OCI-LY7 (cell line): ENCODE measurements around the gene MAGOHB. TPM values are rescaled to one million over a fixed set of nuclear protein-coding genes. Genes with fewer than 3 reads are reported as not detected.

Experiments used
- BruUV-seq: library from RNA; stranded (reverse); fragments of 400-500 nt; replicated peaks from 2 replicates; lab custom pipeline; 2021; lab: Mats Ljungman, UMichigan
- CTCF ChIA-PET: fragments of 300-600 bp; sonication (Branson Sonifier 250); formaldehyde crosslinking; loops from one replicate; lab custom pipeline; 2022; ENCODE audit warnings: antibody characterized with exemption; ENCODE audit not compliant: unreplicated experiment; lab: Charles Lee
- POLR2A ChIA-PET: fragments of 300-600 bp; sonication (Branson Sonifier 250); formaldehyde crosslinking; loops from one replicate; lab custom pipeline; 2022; ENCODE audit warnings: antibody characterized with exemption; lab: Charles Lee
- DNase-seq: peaks from one replicate; pipeline ENCODE4 v3.0.0-alpha.2; 2015; ENCODE audit warnings: low spot score
- H2AFZ ChIP-seq: fragments of 200-600 bp; sonication (generic), shearing (Covaris generic); 2 replicates; pipeline ENCODE4 v1.6.1; 2014; ENCODE audit warnings: mild to moderate bottlenecking, antibody characterized with exemption, low read length, moderate library complexity
- H3K27ac ChIP-seq: fragments of 200-600 bp; sonication (generic); 2 replicates; pipeline ENCODE4 v1.5.1; 2014; ENCODE audit warnings: mixed run types, low read depth, mild to moderate bottlenecking, moderate library complexity, low read length, inconsistent platforms; ENCODE audit not compliant: poor library complexity, severe bottlenecking
- H3K36me3 ChIP-seq: fragments of 200-600 bp; sonication (generic); 2 replicates; pipeline ENCODE4 v1.6.1; 2014; ENCODE audit warnings: mild to moderate bottlenecking, antibody characterized with exemption, low read length, moderate library complexity, mixed read lengths; ENCODE audit not compliant: insufficient read depth
- H3K4me1 ChIP-seq: fragments of 200-600 bp; sonication (generic); 2 replicates; pipeline ENCODE4 v1.5.1; 2014; ENCODE audit warnings: mild to moderate bottlenecking, low read length; ENCODE audit not compliant: insufficient read depth, poor library complexity, severe bottlenecking
- H3K4me2 ChIP-seq: fragments of 200-600 bp; sonication (generic); 2 replicates; pipeline ENCODE4 v1.6.1; 2014; ENCODE audit warnings: mild to moderate bottlenecking, low read length
- H3K4me3 ChIP-seq: fragments of 200-600 bp; sonication (generic); 2 replicates; pipeline ENCODE4 v1.5.1; 2014; ENCODE audit warnings: mild to moderate bottlenecking, low read depth, low read length; ENCODE audit not compliant: poor library complexity, severe bottlenecking
- H3K79me2 ChIP-seq: fragments of 200-600 bp; sonication (generic); 2 replicates; pipeline ENCODE4 v1.6.1; 2016; ENCODE audit warnings: low read depth, mild to moderate bottlenecking, low read length, moderate library complexity, mixed read lengths; ENCODE audit not compliant: insufficient read depth
- H3K9me2 ChIP-seq: fragments of 200-600 bp; sonication (generic); 2 replicates; pipeline ENCODE4 v1.6.1; 2016; ENCODE audit warnings: mild to moderate bottlenecking, low read length, mixed read lengths; ENCODE audit not compliant: insufficient read depth
- H3K9me3 ChIP-seq: fragments of 200-600 bp; sonication (generic); 2 replicates; pipeline ENCODE4 v1.6.1; 2014; ENCODE audit warnings: mild to moderate bottlenecking, mixed run types, low read length, mixed read lengths
- H4K20me1 ChIP-seq: fragments of 200-600 bp; sonication (generic); 2 replicates; pipeline ENCODE4 v1.6.1; 2014; ENCODE audit warnings: mild to moderate bottlenecking, antibody characterized with exemption, low read length, moderate library complexity, mixed read lengths; ENCODE audit not compliant: insufficient read depth
- EZH2phosphoT487 ChIP-seq: fragments of 200-600 bp; sonication (generic); IDR thresholded peaks from 2 replicates; pipeline ENCODE4 v1.6.1; 2018; ENCODE audit warnings: low read depth, borderline replicate concordance, mild to moderate bottlenecking, mixed run types, antibody characterized with exemption, low read length, moderate library complexity, mixed read lengths
- intact Hi-C: fragments of 100-400 bp; cut with micrococcal nuclease; formaldehyde crosslinking; loops from one replicate; pipeline ENCODE4 v1.10.0; 2022; ENCODE audit not compliant: unreplicated experiment
- total RNA-seq, 2 experiments: library from RNA; depleted of rRNA in 1 of 2; stranded (reverse); fragments of >200 nt in 1 of 2; shearing (Covaris generic) in 1 of 2; gene quantifications; 2 replicates each; pipeline ENCODE4 v1.2.3, GENCODE V29; 2014 to 2022
- TF ChIP-seq, protein P1 (sequence below): fragments of 200-600 bp; sonication (generic); conservative IDR thresholded peaks from 2 replicates; pipeline ENCODE4 v1.5.1; 2014; ENCODE audit warnings: mild to moderate bottlenecking, antibody characterized with exemption, low read length, moderate library complexity, mixed read lengths

The MAGOHB gene
- total RNA-seq, 2 experiments from 2014 or later, result 44.4 to 66.5 TPM

DNA sequence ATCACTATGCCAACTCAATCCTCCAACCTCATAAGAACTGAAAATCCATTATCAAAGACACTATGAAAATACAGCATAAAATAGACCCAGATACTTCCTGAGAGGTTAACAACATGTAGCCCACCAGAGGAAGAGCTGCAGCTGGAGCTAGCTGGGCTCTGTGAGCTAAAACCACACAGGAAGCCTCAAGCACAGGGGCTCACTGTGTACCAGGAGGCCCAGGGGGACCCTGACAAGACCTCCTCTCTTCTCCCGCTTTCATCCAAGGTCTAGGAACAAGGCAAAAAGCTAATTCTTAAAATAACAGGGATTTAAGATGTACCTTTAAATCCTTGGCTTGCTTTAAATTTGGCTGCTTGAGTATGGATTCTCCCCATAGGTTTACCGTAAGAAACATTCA is 54.2 kb downstream of the MAGOHB start:
- Histone ChIP-seq H3K9me2 (no peaks in the 10 kb centered on the region), H3K4me1 (peaks cover 73% of the 10 kb centered on the region), H3K4me3 (peak overlapping the region; percentile 23), H4K20me1 (no peaks in the 10 kb centered on the region), H3K27ac (peak overlapping the region; percentile 98), H3K36me3 (peaks cover 36% of the 10 kb centered on the region), H2AFZ (peak overlapping the region; percentile 41; the same call in 1 of the 2 replicates), H3K9me3 (peaks cover 41% of the 10 kb centered on the region; the same call in 1 of the 2 replicates), H3K4me2 (peak overlapping the region; percentile 56), H3K79me2 (no peaks in the 10 kb centered on the region)
- BruUV-seq, result no TSS peak
- ChIA-PET POLR2A (interaction anchor here (0.5 to 2.9 kb wide), 11 partner anchors 12 to 1088 kb away, joined by 3 to 15 read pairs (median 4); no protein-coding TSS in a partner anchor), CTCF (interaction anchor here (1.0 to 1.1 kb wide), 3 partner anchors 167 to 308 kb away, joined by 3 to 4 read pairs (median 3); no protein-coding TSS in a partner anchor)
- TF ChIP-seq, protein P1, sequence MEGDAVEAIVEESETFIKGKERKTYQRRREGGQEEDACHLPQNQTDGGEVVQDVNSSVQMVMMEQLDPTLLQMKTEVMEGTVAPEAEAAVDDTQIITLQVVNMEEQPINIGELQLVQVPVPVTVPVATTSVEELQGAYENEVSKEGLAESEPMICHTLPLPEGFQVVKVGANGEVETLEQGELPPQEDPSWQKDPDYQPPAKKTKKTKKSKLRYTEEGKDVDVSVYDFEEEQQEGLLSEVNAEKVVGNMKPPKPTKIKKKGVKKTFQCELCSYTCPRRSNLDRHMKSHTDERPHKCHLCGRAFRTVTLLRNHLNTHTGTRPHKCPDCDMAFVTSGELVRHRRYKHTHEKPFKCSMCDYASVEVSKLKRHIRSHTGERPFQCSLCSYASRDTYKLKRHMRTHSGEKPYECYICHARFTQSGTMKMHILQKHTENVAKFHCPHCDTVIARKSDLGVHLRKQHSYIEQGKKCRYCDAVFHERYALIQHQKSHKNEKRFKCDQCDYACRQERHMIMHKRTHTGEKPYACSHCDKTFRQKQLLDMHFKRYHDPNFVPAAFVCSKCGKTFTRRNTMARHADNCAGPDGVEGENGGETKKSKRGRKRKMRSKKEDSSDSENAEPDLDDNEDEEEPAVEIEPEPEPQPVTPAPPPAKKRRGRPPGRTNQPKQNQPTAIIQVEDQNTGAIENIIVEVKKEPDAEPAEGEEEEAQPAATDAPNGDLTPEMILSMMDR, result no peak
- TF ChIP-seq EZH2phosphoT487, result no peak
- DNase-seq, result peak; percentile 89
- intact Hi-C loops, result loop anchor here (2.0 to 10.0 kb wide), 2 partner anchors 194 to 814 kb away; no protein-coding TSS in a partner anchor

GRCh38 chr12:10558789-10559188 is 54.6 kb downstream of the MAGOHB start:
- ChIA-PET POLR2A (interaction anchor here (0.5 to 2.9 kb wide), 10 partner anchors 11 to 816 kb away, joined by 3 to 15 read pairs (median 4); no protein-coding TSS in a partner anchor), CTCF (interaction anchor here (1.0 to 1.7 kb wide), 4 partner anchors 146 to 308 kb away, joined by 3 to 4 read pairs (median 3); no protein-coding TSS in a partner anchor)
- Histone ChIP-seq H4K20me1 (no peaks in the 10 kb centered on the region), H3K4me2 (peak overlapping the region; percentile 87), H3K79me2 (no peaks in the 10 kb centered on the region), H3K36me3 (peaks cover 40% of the 10 kb centered on the region), H3K27ac (peak overlapping the region; percentile 98), H3K9me2 (no peaks in the 10 kb centered on the region), H3K4me3 (peak overlapping the region; percentile 47), H2AFZ (peak overlapping the region; percentile 84; the same call in 1 of the 2 replicates), H3K4me1 (peaks cover 77% of the 10 kb centered on the region), H3K9me3 (peaks cover 45% of the 10 kb centered on the region; the same call in 1 of the 2 replicates)
- BruUV-seq, result no TSS peak
- intact Hi-C loops, result loop anchor here (2.0 to 10.0 kb wide), 2 partner anchors 194 to 814 kb away; no protein-coding TSS in a partner anchor
- TF ChIP-seq EZH2phosphoT487, result no peak
- TF ChIP-seq, protein P1, result no peak
- DNase-seq, result peak; percentile 39
